ENCODE results near the gene ZNF649. TPM values are rescaled to one million over a fixed set of nuclear protein-coding genes. Genes with fewer than 3 reads are reported as not detected.
A peak's percentile ranks its signal among the peaks of the same experiment; 100 is the strongest.

ZNF649 gene
- total RNA-seq, 1 donor from 2014 or later: 11.2 TPM

DNA sequence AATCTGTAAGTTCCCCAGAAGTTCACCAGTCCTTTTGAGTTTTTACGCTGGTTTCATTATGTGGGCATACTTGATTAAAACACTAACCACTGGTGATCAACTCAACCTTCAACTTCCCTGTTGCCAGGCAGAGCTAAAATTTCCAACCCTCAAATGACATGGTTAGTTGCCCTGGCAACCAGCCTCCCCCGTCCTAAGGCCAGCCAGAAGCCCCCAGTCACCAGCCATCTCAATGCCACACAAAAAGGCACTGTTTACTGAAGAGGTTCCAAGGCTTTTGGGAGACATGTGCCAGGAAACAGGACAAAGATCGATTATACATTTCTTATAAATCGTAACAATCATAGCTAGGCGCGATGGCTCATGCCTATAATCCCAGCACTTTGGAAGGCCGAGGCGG lies 1.6 kb downstream of the ZNF649 start:
- Mint-ChIP-seq H3K27ac (ENCODE audit: unreplicated experiment) (no peak overlapping the region), H3K27me3 (ENCODE audit: low read depth) (peaks cover 5% of the 10 kb centered on the region), H3K36me3 (ENCODE audit: low read depth) (peaks cover 27% of the 10 kb centered on the region), H3K9me3 (ENCODE audit: low read depth) (peaks cover 39% of the 10 kb centered on the region), H3K4me1 (ENCODE audit: low read depth) (peaks cover 19% of the 10 kb centered on the region), H3K4me3 (ENCODE audit: unreplicated experiment) (peak overlapping the region; percentile 99)
- TF ChIP-seq, protein P1, sequence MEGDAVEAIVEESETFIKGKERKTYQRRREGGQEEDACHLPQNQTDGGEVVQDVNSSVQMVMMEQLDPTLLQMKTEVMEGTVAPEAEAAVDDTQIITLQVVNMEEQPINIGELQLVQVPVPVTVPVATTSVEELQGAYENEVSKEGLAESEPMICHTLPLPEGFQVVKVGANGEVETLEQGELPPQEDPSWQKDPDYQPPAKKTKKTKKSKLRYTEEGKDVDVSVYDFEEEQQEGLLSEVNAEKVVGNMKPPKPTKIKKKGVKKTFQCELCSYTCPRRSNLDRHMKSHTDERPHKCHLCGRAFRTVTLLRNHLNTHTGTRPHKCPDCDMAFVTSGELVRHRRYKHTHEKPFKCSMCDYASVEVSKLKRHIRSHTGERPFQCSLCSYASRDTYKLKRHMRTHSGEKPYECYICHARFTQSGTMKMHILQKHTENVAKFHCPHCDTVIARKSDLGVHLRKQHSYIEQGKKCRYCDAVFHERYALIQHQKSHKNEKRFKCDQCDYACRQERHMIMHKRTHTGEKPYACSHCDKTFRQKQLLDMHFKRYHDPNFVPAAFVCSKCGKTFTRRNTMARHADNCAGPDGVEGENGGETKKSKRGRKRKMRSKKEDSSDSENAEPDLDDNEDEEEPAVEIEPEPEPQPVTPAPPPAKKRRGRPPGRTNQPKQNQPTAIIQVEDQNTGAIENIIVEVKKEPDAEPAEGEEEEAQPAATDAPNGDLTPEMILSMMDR (IDR thresholded peaks at IDR 0.05): no peak
- DNase-seq (ENCODE audit: low spot score): no peak

DNA sequence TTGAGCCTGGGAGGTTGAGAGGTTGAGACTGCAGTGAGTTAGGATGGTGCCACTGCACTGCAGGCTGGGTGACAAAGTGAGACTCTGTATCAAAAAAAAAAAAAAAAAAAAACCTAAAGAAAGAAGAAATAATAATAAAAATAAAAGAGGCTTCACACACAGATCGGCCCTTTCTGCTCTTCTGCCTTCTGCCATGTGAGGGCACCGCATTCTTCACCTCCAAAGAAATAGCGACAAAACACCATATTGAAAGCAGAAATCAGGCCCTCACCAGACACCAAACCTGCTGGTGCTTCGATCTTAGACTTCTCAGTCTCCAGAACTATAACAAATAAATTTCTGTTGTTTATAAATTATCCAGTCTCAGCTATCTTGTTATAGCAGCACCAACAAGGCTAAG lies 3.0 kb downstream of the ZNF649 start:
- peaks cover 37% of the 10 kb centered on the region for H3K36me3 Mint-ChIP-seq (ENCODE audit: low read depth)
- DNase-seq (ENCODE audit: low spot score): no peak
- no peak overlapping the region for H3K4me3 Mint-ChIP-seq (ENCODE audit: unreplicated experiment)
- H3K9me3 Mint-ChIP-seq (ENCODE audit: low read depth): peaks cover 40% of the 10 kb centered on the region
- H3K27me3 Mint-ChIP-seq (ENCODE audit: low read depth): no peaks in the 10 kb centered on the region
- H3K27ac Mint-ChIP-seq (ENCODE audit: unreplicated experiment): no peak overlapping the region
- TF ChIP-seq, protein P1 (IDR thresholded peaks at IDR 0.05): peak; percentile 14
- peaks cover 19% of the 10 kb centered on the region for H3K4me1 Mint-ChIP-seq (ENCODE audit: low read depth)

DNA sequence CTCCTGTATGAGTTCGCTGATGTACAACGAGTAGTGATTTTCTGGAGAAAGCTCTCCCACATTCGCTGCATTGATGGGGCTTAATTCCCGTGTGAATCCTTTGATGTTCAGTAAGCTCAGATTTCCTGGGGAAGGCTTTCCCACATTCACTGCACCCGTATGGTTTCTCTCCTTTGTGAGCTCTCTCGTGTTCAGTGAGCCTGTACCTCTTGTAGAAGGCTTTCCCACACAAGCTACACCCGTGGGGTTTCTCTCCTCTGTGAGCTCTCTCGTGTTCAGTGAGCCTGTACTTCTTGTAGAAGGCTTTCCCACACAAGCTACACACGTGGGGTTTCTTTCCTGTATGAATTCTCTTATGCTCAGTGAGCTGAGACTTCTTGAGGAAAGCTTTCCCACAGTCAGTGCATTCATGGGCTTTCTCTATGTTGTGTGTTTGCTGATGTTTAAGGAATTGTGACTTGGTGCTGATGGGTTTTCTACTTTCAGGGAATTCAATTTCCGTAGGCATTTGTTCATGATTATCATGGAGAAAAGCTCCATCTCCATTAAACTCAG lies 13.5 kb downstream of the ZNF649 start:
- Mint-ChIP-seq H3K4me3 (ENCODE audit: unreplicated experiment) (no peak overlapping the region), H3K36me3 (ENCODE audit: low read depth) (peaks cover 66% of the 10 kb centered on the region), H3K27ac (ENCODE audit: unreplicated experiment) (no peak overlapping the region), H3K9me3 (ENCODE audit: low read depth) (peaks cover 63% of the 10 kb centered on the region), H3K4me1 (ENCODE audit: low read depth) (peaks cover 19% of the 10 kb centered on the region), H3K27me3 (ENCODE audit: low read depth) (no peaks in the 10 kb centered on the region)
- TF ChIP-seq, protein P1 (IDR thresholded peaks at IDR 0.05): no peak
- no peak for DNase-seq (ENCODE audit: low spot score)

DNA sequence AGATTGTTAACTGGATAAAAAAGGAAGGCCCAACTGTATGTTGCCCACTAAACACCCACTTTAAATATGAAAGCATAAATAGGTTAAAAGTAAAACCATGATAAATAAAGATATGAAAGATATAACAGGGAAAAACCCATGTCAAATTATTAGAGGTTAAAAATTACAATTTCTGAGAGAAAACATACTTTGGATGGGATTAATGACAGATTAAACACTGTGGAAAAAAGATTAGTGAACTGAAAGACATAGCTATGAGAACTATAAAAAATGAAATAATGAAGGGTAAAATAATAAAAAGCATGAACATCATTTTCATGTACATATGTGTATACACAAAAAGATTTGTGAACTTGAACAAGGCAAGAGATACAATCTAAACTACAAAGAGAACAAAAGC lies 14.9 kb downstream of the ZNF649 start:
- Mint-ChIP-seq H3K9me3 (ENCODE audit: low read depth) (peaks cover 63% of the 10 kb centered on the region), H3K4me3 (ENCODE audit: unreplicated experiment) (no peak overlapping the region), H3K27ac (ENCODE audit: unreplicated experiment) (no peak overlapping the region), H3K36me3 (ENCODE audit: low read depth) (peaks cover 55% of the 10 kb centered on the region), H3K4me1 (ENCODE audit: low read depth) (peaks cover 19% of the 10 kb centered on the region), H3K27me3 (ENCODE audit: low read depth) (no peaks in the 10 kb centered on the region)
- TF ChIP-seq, protein P1 (IDR thresholded peaks at IDR 0.05): no peak
- DNase-seq (ENCODE audit: low spot score): no peak

DNA sequence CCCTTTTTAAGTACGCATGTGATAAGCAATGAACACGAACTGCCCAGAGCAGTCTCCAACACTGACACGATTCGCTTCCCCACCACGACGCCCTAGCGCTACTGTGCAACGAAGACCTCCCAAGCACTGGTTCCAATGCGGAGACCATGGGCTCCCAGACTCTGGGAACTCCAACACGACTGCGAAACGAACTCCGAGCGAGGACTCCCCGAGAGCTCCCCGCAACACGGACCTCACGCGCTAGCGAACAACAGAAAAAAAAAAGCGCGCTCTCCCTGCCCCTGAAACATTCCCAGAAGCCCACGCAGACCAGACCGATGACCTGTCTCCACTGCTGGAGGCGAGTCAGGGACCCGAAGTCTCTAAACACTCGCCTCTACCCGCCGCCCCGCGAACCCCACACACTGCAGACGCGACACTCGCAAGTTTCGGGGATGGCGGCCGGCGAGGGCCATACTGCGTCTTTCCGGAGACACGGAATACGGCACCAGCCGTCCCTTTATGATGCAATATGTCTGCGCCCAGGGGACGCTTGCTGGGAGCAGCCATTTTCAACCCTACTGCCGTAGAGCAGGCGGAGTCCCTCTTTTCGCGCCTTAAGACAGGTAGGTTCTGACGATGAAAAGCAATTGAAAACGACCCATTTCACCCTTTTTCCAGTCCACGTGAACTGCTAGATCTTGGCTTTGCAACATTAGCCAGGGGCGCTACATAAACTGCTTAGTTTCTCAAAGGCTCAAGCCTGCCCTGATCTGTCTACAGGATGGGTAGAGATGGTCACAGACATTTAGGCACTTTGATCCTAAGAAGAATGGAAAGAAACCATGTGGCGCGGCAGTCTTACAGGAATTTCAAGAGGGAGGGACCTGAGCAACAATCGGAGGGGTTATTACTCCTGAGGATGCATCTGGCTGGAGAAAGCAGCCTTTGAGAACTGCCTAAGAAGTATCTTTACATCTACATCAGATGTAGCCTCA lies 17.0 kb downstream of the ZNF649 start, which contains the start of gene ZNF577:
Gene ZNF577 (minus strand): TSS at position 430 of the 977 bp plus-strand sequence. CDS start 7,569 bp downstream, outside the sequence.
- Mint-ChIP-seq H3K27ac (ENCODE audit: unreplicated experiment) (peak within 1 kb of the TSS; percentile 96), H3K4me1 (ENCODE audit: low read depth) (peaks cover 19% of the 10 kb centered on the region), H3K4me3 (ENCODE audit: unreplicated experiment) (peak within 1 kb of the TSS; percentile 97), H3K36me3 (ENCODE audit: low read depth) (peaks cover 38% of the 10 kb centered on the region), H3K27me3 (ENCODE audit: low read depth) (no peaks in the 10 kb centered on the region), H3K9me3 (ENCODE audit: low read depth) (peaks cover 57% of the 10 kb centered on the region)
- DNase-seq (ENCODE audit: low spot score): peak; percentile 97
- TF ChIP-seq, protein P1 (IDR thresholded peaks at IDR 0.05): no peak
